OCI-LY7 (cell line): ENCODE data around the gene GDPD3. TPM values are rescaled to one million over a fixed set of nuclear protein-coding genes. Genes with fewer than 3 reads are reported as not detected.
A peak's percentile ranks its signal among the peaks of the same experiment; 100 is the strongest.

ENCODE experiments used
- BruUV-seq: library from RNA; stranded (reverse); fragments of 400-500 nt; replicated peaks from 2 replicates; lab custom pipeline; 2021; lab: Mats Ljungman, UMichigan
- CTCF ChIA-PET: fragments of 300-600 bp; sonication (Branson Sonifier 250); formaldehyde crosslinking; loops from one replicate; lab custom pipeline; 2022; ENCODE audit warnings: antibody characterized with exemption; ENCODE audit not compliant: unreplicated experiment; lab: Charles Lee
- POLR2A ChIA-PET: fragments of 300-600 bp; sonication (Branson Sonifier 250); formaldehyde crosslinking; loops from one replicate; lab custom pipeline; 2022; ENCODE audit warnings: antibody characterized with exemption; lab: Charles Lee
- DNase-seq: peaks from one replicate; pipeline ENCODE4 v3.0.0-alpha.2; 2015; ENCODE audit warnings: low spot score
- H2AFZ ChIP-seq: fragments of 200-600 bp; sonication (generic), shearing (Covaris generic); 2 replicates; pipeline ENCODE4 v1.6.1; 2014; ENCODE audit warnings: mild to moderate bottlenecking, antibody characterized with exemption, low read length, moderate library complexity
- H3K27ac ChIP-seq: fragments of 200-600 bp; sonication (generic); 2 replicates; pipeline ENCODE4 v1.5.1; 2014; ENCODE audit warnings: mixed run types, low read depth, mild to moderate bottlenecking, moderate library complexity, low read length, inconsistent platforms; ENCODE audit not compliant: poor library complexity, severe bottlenecking
- H3K36me3 ChIP-seq: fragments of 200-600 bp; sonication (generic); 2 replicates; pipeline ENCODE4 v1.6.1; 2014; ENCODE audit warnings: mild to moderate bottlenecking, antibody characterized with exemption, low read length, moderate library complexity, mixed read lengths; ENCODE audit not compliant: insufficient read depth
- H3K4me1 ChIP-seq: fragments of 200-600 bp; sonication (generic); 2 replicates; pipeline ENCODE4 v1.5.1; 2014; ENCODE audit warnings: mild to moderate bottlenecking, low read length; ENCODE audit not compliant: insufficient read depth, poor library complexity, severe bottlenecking
- H3K4me2 ChIP-seq: fragments of 200-600 bp; sonication (generic); 2 replicates; pipeline ENCODE4 v1.6.1; 2014; ENCODE audit warnings: mild to moderate bottlenecking, low read length
- H3K4me3 ChIP-seq: fragments of 200-600 bp; sonication (generic); 2 replicates; pipeline ENCODE4 v1.5.1; 2014; ENCODE audit warnings: mild to moderate bottlenecking, low read depth, low read length; ENCODE audit not compliant: poor library complexity, severe bottlenecking
- H3K79me2 ChIP-seq: fragments of 200-600 bp; sonication (generic); 2 replicates; pipeline ENCODE4 v1.6.1; 2016; ENCODE audit warnings: low read depth, mild to moderate bottlenecking, low read length, moderate library complexity, mixed read lengths; ENCODE audit not compliant: insufficient read depth
- H3K9me2 ChIP-seq: fragments of 200-600 bp; sonication (generic); 2 replicates; pipeline ENCODE4 v1.6.1; 2016; ENCODE audit warnings: mild to moderate bottlenecking, low read length, mixed read lengths; ENCODE audit not compliant: insufficient read depth
- H3K9me3 ChIP-seq: fragments of 200-600 bp; sonication (generic); 2 replicates; pipeline ENCODE4 v1.6.1; 2014; ENCODE audit warnings: mild to moderate bottlenecking, mixed run types, low read length, mixed read lengths
- H4K20me1 ChIP-seq: fragments of 200-600 bp; sonication (generic); 2 replicates; pipeline ENCODE4 v1.6.1; 2014; ENCODE audit warnings: mild to moderate bottlenecking, antibody characterized with exemption, low read length, moderate library complexity, mixed read lengths; ENCODE audit not compliant: insufficient read depth
- EZH2phosphoT487 ChIP-seq: fragments of 200-600 bp; sonication (generic); IDR thresholded peaks from 2 replicates; pipeline ENCODE4 v1.6.1; 2018; ENCODE audit warnings: low read depth, borderline replicate concordance, mild to moderate bottlenecking, mixed run types, antibody characterized with exemption, low read length, moderate library complexity, mixed read lengths
- intact Hi-C: fragments of 100-400 bp; cut with micrococcal nuclease; formaldehyde crosslinking; loops from one replicate; pipeline ENCODE4 v1.10.0; 2022; ENCODE audit not compliant: unreplicated experiment
- total RNA-seq, 2 experiments: library from RNA; depleted of rRNA in 1 of 2; stranded (reverse); fragments of >200 nt in 1 of 2; shearing (Covaris generic) in 1 of 2; gene quantifications; 2 replicates each; pipeline ENCODE4 v1.2.3, GENCODE V29; 2014 to 2022
- TF ChIP-seq, protein P1 (sequence below): fragments of 200-600 bp; sonication (generic); conservative IDR thresholded peaks from 2 replicates; pipeline ENCODE4 v1.5.1; 2014; ENCODE audit warnings: mild to moderate bottlenecking, antibody characterized with exemption, low read length, moderate library complexity, mixed read lengths

Gene GDPD3
- total RNA-seq, 2 experiments from 2014 or later = 2.0 to 5.2 TPM

DNA sequence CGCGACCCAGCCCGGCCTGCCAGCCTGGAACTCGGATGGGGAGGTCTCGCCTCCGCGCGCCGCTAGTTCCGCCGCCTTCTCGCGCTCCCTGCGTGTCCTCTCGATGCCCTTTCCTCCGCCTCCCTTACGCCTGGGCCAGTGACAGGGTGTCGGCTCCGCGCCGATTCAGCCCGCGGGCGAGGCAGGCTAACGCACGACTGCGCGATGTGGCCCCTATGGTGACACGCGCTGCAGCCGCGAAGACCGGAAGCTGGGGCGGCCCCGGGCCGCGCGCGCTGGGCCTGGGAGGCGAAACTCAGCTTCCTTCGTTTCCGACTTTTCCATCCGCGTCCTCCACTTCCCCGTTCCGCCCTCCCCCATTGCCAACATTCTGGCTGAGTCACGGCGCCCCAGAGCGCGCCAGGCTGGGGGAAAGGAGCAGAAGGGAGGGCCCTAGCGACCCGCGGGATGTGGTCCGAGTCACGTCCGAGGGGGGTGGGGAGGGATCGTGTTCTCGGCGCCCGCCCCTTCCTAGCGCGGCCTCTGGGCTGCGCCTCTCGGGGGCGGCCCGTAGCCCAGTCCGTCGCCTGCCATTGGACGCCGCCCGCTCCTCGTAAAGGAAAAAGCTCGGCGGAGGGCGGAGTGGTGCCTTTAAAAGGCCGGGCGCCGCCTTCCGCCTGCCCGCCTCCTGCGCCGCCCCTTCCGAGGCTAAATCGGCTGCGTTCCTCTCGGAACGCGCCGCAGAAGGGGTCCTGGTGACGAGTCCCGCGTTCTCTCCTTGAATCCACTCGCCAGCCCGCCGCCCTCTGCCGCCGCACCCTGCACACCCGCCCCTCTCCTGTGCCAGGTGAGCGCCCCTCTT, 48.0 kb downstream of the GDPD3 start, which contains the start of gene ALDOA:
TSS of gene ALDOA (plus strand) at position 659 of the 841 bp plus-strand sequence. CDS start 1,138 bp downstream, outside the sequence.
- TF ChIP-seq, protein P1, sequence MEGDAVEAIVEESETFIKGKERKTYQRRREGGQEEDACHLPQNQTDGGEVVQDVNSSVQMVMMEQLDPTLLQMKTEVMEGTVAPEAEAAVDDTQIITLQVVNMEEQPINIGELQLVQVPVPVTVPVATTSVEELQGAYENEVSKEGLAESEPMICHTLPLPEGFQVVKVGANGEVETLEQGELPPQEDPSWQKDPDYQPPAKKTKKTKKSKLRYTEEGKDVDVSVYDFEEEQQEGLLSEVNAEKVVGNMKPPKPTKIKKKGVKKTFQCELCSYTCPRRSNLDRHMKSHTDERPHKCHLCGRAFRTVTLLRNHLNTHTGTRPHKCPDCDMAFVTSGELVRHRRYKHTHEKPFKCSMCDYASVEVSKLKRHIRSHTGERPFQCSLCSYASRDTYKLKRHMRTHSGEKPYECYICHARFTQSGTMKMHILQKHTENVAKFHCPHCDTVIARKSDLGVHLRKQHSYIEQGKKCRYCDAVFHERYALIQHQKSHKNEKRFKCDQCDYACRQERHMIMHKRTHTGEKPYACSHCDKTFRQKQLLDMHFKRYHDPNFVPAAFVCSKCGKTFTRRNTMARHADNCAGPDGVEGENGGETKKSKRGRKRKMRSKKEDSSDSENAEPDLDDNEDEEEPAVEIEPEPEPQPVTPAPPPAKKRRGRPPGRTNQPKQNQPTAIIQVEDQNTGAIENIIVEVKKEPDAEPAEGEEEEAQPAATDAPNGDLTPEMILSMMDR = no peak
- no peak for TF ChIP-seq EZH2phosphoT487
- Histone ChIP-seq H3K4me2 (peak within 1 kb of the TSS; percentile 94), H3K9me3 (no peaks in the 10 kb centered on the region), H3K4me1 (peaks cover 39% of the 10 kb centered on the region), H2AFZ (peak within 1 kb of the TSS; percentile 47; the same call in 1 of the 2 replicates), H3K9me2 (no peaks in the 10 kb centered on the region), H3K27ac (peak within 1 kb of the TSS; percentile 86), H3K4me3 (peak within 1 kb of the TSS; percentile 99), H4K20me1 (peaks cover 14% of the 10 kb centered on the region), H3K36me3 (peaks cover 47% of the 10 kb centered on the region), H3K79me2 (peaks cover 44% of the 10 kb centered on the region)
- TSS peak; percentile 83 for BruUV-seq
- DNase-seq = peak; percentile 98
- ChIA-PET CTCF (interaction anchor here (0.7 to 1.0 kb wide), 2 partner anchors 27 to 119 kb away, joined by 3 read pairs; partner anchors contain the start of gene TBX6), POLR2A (interaction anchor here (0.6 to 2.3 kb wide), 3 partner anchors 10 to 1081 kb away, joined by 3 to 10 read pairs (median 5); partner anchors contain the start of genes LAT and TAOK2)
- intact Hi-C loops = loop anchor here (1.0 to 10.0 kb wide), 3 partner anchors 10 to 289 kb away; partner anchors contain the start of genes CD2BP2 and PPP4C

DNA sequence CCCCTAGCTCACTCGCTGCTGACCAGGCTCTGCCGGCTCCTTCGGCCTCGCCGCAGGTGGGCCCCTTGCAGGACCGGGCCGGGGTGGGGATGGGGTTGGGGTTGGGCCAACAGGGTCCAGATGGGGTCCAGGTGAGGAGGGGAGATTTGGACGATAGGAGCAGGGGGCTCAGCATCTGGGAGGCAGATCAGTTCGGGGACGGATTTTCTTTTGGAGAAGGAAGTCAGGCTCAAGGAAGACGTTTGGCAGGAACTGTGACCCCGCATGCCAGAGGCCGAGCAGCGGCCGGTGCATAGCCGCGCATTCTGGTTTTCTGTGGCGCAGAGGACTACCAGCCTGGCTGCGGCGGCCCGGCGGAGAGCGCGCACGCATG, 48.6 kb downstream of the GDPD3 start:
- no peak for DNase-seq
- BruUV-seq = no TSS peak
- Histone ChIP-seq H2AFZ (peak overlapping the region; percentile 47; the same call in 1 of the 2 replicates), H3K27ac (peak overlapping the region; percentile 86), H3K4me3 (peak overlapping the region; percentile 99), H3K79me2 (peaks cover 44% of the 10 kb centered on the region), H3K9me3 (no peaks in the 10 kb centered on the region), H3K36me3 (peaks cover 41% of the 10 kb centered on the region), H4K20me1 (peaks cover 14% of the 10 kb centered on the region), H3K4me1 (peaks cover 38% of the 10 kb centered on the region), H3K4me2 (peak overlapping the region; percentile 93), H3K9me2 (no peaks in the 10 kb centered on the region)
- CTCF ChIA-PET = interaction anchor here (0.6 kb wide), 1 partner anchor 632 kb away, joined by 14 read pairs; no protein-coding TSS in a partner anchor
- TF ChIP-seq, protein P1 = no peak
- TF ChIP-seq EZH2phosphoT487 = no peak
- intact Hi-C loops = loop anchor here (1.0 to 10.0 kb wide), 3 partner anchors 11 to 290 kb away; partner anchors contain the start of genes CD2BP2 and PPP4C
- POLR2A ChIA-PET = interaction anchor here (0.6 to 2.3 kb wide), 5 partner anchors 9 to 1080 kb away, joined by 3 to 10 read pairs (median 4); partner anchors contain the start of genes LAT, TAOK2 and TBX6
